Stimulated activated CD4-positive, alpha-beta T cell treated with anti-CD3 and anti-CD28 coated beads, TNF-alpha, amount 100 ng/mL, for 24 hours (primary cell): Measurements from ENCODE around the gene OR4D9.
"Not testable (repeated sequence)": the region's sequence is repeated elsewhere in the genome, so short reads cannot be mapped to it uniquely, and the experiment has no call there.

Source experiments
- DNase-seq, 3 experiments: peaks; one replicate each; pipeline ENCODE4 v3.0.0-alpha.2; 2020; ENCODE audit warnings: low read depth in 3 of 3

OR4D9 gene

DNA sequence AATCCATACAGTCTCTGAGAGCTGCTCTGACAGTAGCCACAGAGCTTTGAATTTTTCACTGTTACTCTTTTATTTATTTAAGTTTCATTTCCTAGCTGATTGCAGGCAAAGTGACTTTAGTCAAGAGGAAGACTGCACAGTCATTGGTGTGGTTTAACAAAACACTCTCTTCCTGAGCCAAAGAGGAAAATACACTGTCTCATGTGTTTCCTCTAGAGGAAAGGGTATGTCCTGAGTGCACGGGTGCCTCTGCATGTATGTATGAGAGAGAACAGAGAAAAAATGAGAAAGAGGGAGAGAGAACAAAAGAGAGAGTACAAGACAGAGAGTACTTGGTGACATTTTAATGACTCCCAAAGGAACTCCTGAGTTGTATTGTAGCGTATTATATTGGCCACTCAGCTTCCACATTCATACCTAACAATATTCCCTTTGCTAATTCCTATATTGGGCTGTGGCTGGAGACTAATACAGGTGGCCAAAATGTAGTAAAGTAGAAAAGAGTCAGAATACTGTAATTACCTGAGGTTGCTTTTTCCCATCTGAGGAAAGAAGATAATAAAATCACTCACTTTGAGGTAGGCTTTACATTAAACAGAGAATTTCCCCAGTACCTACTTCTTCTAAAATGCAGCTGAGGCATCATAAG, at the start of gene OR4D9:
Gene OR4D9 (plus strand): TSS at position 599 of the 649 bp plus-strand sequence. CDS start 3,374 bp downstream, outside the sequence.
- no peak for DNase-seq

DNA sequence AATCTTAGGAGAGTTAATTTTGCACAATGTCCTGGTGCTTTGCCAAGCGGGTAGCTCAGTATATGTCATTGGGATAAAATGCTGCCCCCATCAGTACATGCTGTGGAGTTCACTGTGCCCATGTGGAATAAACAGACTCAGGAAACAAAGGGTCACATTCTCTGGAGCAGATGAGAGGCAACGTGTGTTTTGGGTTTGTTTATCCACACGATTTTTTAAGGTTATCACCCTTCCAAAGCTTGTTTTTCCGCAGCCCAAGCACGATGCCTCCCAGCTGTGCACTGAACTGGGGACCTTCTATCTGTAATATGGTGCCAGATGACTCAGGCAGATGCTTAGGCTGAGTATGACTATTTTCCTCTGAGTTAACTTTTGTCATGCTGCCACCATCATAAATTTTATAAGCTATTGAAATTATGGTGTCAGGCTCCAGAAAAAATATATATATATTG, 48.1 kb upstream of the OR4D9 start:
- no peak for DNase-seq

GRCh38 chr11:59473015-59473414, 38.3 kb upstream of the OR4D9 start, which contains the start of gene OR4D10:
Gene OR4D10 (plus strand): TSS chr11:59473315. CDS start chr11:59477430, 4,115 bp downstream.
- no peak for DNase-seq

DNA sequence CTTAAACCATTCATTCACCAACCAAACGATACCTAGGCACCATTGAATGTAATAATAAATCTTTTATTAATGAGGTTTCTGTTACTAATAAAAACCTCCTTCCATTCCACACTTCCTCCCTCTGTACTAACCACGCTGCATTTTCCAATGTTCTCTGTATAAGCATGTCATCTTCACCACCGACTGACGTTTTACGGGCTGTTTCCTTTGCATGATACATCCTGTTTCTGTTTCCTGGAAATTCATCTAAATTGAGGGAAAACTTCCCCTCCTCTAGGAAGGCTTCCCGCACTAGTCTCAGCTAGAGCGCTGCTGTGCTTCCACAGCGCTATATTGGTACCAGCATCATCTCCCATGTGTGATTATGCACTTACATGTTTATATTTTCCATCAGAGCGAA, 36.2 kb upstream of the OR4D9 start:
- no peak for DNase-seq

GRCh38 chr11:59479906-59480305, 31.4 kb upstream of the OR4D9 start:
- DNase-seq: no peak

DNA sequence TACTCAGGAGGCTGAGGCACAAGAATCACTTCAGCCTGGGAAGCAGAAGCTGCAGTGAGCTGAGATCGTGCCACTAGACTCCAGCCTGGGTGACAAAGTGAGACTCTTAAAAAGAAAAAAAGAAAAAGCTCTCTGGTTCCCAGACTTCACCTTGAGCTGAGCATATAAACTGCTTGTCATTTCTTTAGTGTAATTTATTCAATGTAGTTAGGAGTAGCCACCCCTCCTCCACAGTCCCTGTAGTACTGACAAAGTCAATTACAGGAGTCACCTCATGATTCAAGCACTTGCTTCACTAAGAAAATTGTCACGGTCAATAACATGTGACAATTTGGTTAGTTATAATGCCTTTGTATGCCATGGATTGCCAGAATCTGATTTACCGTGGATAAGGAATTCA, 31.0 kb upstream of the OR4D9 start:
- DNase-seq: no peak

DNA sequence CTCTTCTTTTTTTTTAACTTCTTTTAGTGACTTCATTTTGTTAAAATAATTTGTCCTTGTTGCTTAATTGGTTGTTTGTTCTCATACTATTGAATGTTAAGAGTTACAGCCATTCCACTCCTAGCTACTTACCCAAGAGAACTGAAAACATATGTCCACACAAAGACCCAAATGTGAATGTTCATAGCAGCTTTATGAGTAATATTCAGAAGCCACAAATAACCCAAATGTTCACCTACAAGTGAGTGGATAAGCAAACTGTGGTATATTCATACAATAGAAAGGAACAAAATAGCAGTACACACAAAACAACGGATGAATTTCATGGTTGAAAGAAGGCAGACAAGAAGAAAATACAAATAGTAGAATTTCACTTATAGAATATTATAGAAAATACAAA, 9.4 kb upstream of the OR4D9 start:
- DNase-seq: no peak

DNA sequence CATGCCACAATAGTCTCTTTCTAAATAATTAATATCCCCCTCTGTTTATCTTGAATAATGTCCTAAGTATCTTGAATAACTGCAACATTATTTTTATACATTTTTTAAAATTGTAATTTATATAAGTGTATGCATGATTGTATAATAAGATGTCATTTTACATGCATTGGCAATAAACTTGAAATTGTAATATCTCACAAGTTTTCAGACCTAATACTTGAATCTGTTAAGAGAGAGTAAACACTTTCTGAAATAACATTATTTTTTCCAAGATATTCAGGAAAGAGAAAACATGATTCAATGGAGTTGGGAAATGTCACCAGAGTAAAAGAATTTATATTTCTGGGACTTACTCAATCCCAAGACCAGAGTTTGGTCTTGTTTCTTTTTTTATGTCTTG, 8.1 kb upstream of the OR4D9 start, which contains the start of gene OR4D11:
Gene OR4D11 (plus strand): TSS at position 301 of the 400 bp plus-strand sequence. CDS start 0 bp downstream, at position 301.
- no peak for DNase-seq

GRCh38 chr11:59511675-59512074, 336 bp downstream of the OR4D9 start:
- no peak for DNase-seq

DNA sequence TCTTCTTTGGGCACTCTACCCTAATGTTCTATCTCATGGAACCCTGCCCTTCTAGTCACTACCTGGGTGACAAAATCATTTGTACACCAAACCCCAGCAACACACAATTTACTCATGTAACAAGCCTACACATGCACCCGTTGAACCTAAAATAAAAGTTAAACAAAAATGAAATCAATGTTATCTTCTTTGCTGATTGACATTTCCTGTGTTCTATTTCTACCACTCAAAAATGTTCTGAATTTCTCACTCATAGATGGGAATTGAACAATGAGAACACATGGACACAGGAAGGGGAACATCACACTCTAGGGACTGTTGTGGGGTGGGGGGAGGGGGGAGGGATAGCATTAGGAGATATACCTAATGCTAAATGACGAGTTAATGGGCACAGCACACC, 8.8 kb downstream of the OR4D9 start:
- DNase-seq: not testable (repeated sequence)

DNA sequence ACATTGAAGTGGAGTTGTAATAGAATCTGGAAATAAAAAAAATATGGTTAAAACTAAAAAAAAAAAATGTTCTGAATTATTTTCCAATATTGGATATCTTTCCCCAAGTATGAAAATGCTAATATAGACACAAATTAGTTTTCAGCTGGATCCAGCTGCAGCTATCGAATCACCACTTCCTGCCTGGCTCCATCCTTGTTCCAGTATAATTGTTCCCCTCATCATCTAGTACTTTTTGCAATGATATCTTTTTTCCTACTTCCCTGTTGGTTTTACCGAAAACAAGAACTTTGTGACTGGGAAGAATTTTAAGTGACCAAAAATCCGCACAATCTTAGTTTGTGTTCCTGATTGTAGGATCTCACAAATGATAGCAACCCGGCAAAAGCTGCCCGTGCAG, 9.4 kb downstream of the OR4D9 start:
- no peak for DNase-seq

DNA sequence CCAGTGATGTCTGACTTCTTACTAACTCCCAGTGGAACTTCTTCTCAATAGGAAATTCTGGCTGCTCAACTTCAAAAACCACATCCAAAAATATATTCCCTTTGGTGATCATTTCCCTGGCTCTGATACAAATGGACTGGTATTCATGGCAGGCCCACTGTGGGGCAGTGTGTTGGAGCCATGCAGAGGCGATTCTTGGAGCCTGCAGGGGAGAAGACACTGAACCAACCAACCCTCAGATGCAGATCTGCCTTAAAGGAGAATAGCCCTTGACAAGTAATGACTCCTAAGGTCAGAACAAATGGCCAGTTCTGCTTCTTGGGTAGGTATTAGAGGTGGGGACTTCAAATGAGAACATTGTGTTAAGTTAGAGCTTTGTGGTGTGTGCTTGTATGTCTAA, 12.2 kb downstream of the OR4D9 start:
- no peak for DNase-seq

- no peak for DNase-seq
Measured at GRCh38 chr11:59528711-59529110, 17.4 kb downstream of the OR4D9 start.

- DNase-seq: no peak
Measured at GRCh38 chr11:59532620-59533019, 21.3 kb downstream of the OR4D9 start.

DNA sequence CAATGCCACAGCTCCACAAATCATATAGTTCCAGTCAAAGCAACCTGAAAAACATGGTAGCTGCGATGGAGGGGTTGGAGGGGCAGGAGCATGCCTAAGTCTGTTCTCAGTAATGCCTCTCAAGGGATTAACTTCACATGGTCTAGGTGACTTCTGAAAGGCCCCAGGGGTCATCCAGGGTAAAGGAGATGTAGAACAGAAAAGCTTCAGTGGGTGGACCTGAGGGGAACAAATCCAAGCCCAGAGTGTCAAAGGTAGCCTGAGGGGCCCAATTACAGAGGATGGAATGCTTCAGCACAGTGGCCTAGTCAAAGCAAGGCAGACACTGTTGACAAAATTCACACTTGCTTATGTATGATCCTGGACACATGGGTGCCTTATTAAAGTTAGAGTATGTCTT, 23.3 kb downstream of the OR4D9 start:
- DNase-seq: no peak

DNA sequence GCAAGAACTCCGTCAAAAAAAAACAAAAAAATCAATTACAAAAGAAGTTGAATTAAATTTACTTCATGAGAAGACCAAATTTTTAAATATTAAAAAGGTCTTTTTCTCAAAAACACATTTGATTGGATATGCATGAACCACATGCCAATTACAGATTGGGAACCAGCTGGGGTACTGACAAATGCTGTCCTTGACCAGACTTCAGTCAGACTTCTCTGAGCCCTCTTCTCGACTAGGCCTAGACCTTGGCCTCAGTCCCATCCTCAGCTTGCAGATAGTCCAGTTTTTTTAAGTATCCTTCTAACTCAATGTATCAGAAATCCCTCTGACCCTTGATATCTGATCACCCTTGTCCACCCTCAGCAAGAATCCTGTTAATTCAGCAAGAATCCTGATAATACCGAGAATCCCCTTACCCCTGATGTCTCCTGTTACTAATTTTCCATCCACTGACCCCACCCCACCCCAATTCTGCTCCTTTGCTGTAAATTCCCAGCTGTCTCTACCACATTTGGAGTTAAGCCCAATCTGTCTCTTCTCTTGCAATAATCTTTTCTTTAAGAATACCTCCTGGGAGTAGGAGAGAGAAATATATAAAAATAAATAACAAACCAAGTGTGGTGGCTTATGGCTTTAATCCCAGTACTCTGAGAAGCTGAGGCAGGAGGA, 30.9 kb downstream of the OR4D9 start:
- no peak for DNase-seq

- DNase-seq: not testable (repeated sequence)
Measured at GRCh38 chr11:59543713-59544112, 32.4 kb downstream of the OR4D9 start.

DNA sequence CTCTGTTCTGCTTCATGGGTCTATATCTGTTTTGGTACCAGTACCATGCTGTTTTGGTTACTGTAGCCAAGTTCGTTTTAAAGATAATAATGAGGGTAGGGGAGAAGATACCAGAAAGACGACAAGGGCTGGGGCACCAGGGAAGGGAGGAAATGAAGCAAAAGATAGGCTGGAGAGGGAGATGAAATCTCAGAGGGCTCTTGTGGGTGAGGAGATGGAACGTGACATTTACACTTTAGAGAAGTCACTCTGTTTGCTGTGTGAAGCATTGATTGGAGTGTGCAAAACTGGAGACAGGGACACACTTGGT, 33.5 kb downstream of the OR4D9 start:
- DNase-seq: no peak

DNA sequence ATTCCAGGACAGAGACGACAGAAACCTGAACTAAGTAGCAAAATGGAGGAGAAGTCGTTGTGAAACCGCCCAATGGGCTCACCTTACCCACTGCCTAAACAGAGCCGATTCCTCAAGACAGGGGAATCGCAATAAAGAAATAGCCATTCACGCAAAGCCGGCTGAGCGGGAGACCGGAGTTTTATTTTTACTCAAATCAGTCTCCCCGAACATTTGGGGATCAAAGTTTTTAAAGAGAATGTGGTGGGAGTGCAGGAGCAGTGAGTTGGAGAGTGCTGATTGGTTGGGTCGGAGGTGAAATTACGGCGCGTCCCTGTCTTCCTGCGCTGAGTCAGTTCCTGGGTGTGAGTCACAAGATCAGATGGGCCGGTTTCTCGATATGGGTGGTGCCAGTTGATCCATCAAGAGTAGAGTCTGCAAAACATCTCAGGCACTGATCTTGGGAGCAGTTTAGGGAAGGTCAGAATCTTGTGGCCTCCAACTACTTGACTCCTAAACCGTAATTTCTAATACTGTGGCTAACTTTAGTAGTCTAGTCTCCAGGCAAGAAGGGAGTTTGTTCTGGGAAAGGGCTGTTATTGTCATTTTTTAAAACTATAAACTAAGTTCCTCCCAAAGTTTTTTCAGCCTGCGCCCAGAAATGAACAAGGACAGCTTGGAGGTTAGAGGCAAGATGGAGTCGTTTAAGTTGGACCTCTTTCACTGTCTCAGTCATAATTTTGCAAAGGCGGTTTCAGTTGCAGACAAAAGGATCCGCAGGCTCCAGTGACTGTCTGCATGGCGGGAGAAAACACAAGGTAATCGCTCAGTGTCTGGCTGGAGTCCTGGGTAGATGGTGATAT, 34.1 kb downstream of the OR4D9 start:
- no peak for DNase-seq

- DNase-seq: not testable (repeated sequence)
Measured at GRCh38 chr11:59547605-59548308, 36.4 kb downstream of the OR4D9 start.

DNA sequence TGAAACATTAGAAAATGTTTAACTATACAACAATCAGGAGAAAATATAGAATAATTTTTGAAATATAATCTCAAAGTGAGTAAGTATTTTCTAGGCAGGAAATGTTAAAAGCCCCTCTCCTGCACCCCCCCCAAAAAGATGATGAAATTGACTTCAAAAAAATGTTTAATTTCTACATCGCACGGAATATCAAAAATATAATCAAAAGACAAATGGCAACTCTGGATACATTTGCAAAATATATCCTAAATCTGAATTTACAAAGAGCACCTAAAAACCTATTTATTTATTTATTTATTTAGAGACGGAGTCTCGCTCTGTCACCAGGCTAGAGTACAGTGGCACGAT, 36.9 kb downstream of the OR4D9 start:
- no peak for DNase-seq

DNA sequence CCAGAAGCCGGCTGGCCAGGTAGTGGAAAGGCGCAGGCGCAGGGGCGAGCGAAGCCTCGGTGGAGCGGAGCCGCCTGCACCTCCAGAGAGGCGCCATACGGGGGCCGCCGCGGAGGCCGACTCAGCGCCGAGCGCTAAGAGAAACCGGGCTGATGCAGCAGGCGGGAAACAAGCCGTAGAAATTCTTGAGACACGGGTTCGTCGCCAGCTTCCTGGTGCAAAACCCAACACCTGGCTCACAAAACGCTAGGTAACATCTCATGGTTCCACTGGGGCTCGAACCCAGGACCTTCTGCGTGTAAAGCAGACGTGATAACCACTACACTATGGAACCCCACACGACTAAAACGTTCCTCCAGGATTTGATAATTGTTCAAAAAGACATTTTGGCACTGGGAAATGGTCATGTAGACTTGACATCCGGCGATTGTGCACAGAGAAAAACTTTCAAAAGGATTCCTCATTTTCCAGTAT, 39.1 kb downstream of the OR4D9 start:
- DNase-seq: peak; percentile 86 to 90 (median 86)
